A549 (cell line): ENCODE data around the gene ADORA2B.

Source experiments
- JUN ChIP-seq, 2 experiments: fragments of >200 bp; sonication (Bioruptor Twin); formaldehyde crosslinking; IDR thresholded peaks; 2 replicates in 1 of 2; 3 replicates in 1 of 2; pipeline ENCODE4 v1.6.1; 2016 to 2017
- KDM5A ChIP-seq: fragments of 200-600 bp; sonication (generic); IDR thresholded peaks from 2 replicates; pipeline ENCODE4 v1.6.1; 2016; ENCODE audit warnings: antibody characterized with exemption, mild to moderate bottlenecking
- MAZ ChIP-seq: fragments of 150-350 bp; IDR thresholded peaks from 2 replicates; pipeline ENCODE4 v1.6.1; 2014; ENCODE audit warnings: antibody characterized with exemption, low read depth, low read length, borderline replicate concordance
- PHF8 ChIP-seq: fragments of 200-600 bp; sonication (generic); IDR thresholded peaks from 2 replicates; pipeline ENCODE4 v1.6.1; 2016; ENCODE audit warnings: low read depth, mild to moderate bottlenecking, antibody characterized with exemption, moderate library complexity, borderline replicate concordance
- TF ChIP-seq, protein P1 (sequence below): fragments of >200 bp; sonication (Bioruptor Twin); formaldehyde crosslinking; IDR thresholded peaks from 3 replicates; pipeline ENCODE4 v1.5.1; 2016
- TF ChIP-seq, protein P2 (sequence below): fragments of 200-600 bp; sonication (generic); IDR thresholded peaks from 2 replicates; pipeline ENCODE4 v1.6.1; 2016; ENCODE audit warnings: antibody characterized with exemption, mild to moderate bottlenecking, moderate library complexity

DNA sequence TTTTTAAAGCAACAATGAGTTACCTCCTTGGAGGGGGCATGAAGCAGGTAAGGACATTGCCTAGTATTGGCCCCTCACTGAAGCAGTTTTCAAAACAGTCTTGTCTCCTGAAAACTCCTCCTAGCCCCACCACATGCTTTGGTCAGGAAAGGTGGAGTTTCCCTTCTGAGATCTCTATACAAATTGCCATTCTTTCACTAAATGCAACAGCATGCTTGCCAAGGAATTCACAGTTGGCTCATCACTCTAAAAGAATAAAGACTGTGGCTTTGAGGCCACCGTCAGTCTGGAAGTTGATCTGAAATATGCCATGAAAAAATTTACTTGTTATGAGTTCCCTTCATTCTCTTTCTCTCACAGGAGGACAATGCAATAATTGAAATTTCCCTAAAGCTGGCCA lies 58.9 kb downstream of the ADORA2B start:
- TF ChIP-seq, protein P1, sequence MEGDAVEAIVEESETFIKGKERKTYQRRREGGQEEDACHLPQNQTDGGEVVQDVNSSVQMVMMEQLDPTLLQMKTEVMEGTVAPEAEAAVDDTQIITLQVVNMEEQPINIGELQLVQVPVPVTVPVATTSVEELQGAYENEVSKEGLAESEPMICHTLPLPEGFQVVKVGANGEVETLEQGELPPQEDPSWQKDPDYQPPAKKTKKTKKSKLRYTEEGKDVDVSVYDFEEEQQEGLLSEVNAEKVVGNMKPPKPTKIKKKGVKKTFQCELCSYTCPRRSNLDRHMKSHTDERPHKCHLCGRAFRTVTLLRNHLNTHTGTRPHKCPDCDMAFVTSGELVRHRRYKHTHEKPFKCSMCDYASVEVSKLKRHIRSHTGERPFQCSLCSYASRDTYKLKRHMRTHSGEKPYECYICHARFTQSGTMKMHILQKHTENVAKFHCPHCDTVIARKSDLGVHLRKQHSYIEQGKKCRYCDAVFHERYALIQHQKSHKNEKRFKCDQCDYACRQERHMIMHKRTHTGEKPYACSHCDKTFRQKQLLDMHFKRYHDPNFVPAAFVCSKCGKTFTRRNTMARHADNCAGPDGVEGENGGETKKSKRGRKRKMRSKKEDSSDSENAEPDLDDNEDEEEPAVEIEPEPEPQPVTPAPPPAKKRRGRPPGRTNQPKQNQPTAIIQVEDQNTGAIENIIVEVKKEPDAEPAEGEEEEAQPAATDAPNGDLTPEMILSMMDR = no peak
- no peak for TF ChIP-seq KDM5A
- TF ChIP-seq, protein P2, sequence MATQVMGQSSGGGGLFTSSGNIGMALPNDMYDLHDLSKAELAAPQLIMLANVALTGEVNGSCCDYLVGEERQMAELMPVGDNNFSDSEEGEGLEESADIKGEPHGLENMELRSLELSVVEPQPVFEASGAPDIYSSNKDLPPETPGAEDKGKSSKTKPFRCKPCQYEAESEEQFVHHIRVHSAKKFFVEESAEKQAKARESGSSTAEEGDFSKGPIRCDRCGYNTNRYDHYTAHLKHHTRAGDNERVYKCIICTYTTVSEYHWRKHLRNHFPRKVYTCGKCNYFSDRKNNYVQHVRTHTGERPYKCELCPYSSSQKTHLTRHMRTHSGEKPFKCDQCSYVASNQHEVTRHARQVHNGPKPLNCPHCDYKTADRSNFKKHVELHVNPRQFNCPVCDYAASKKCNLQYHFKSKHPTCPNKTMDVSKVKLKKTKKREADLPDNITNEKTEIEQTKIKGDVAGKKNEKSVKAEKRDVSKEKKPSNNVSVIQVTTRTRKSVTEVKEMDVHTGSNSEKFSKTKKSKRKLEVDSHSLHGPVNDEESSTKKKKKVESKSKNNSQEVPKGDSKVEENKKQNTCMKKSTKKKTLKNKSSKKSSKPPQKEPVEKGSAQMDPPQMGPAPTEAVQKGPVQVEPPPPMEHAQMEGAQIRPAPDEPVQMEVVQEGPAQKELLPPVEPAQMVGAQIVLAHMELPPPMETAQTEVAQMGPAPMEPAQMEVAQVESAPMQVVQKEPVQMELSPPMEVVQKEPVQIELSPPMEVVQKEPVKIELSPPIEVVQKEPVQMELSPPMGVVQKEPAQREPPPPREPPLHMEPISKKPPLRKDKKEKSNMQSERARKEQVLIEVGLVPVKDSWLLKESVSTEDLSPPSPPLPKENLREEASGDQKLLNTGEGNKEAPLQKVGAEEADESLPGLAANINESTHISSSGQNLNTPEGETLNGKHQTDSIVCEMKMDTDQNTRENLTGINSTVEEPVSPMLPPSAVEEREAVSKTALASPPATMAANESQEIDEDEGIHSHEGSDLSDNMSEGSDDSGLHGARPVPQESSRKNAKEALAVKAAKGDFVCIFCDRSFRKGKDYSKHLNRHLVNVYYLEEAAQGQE = no peak
- TF ChIP-seq PHF8 = no peak
- no peak for TF ChIP-seq JUN (IDR thresholded peaks at IDR 0.05)
- TF ChIP-seq MAZ = no peak
